HG02759 (cell line): ENCODE measurements around the gene ERMARD.

Experiments used
- ATAC-seq: cut with Tn5 transposase; IDR thresholded peaks from one replicate; pipeline ENCODE4 v1.9.1; 2021; ENCODE audit warnings: mild to moderate bottlenecking, moderate library complexity; ENCODE audit not compliant: unreplicated experiment

ERMARD gene

GRCh38 chr6:169800668-169801395 is 49.4 kb downstream of the ERMARD start:
- ATAC-seq = peak; percentile 39

- no peak for ATAC-seq
Observed at GRCh38 chr6:169801396-169802160, 50.2 kb downstream of the ERMARD start.

GRCh38 chr6:169802790-169803189 is 51.4 kb downstream of the ERMARD start:
- ATAC-seq = no peak

GRCh38 chr6:169803271-169803811 is 51.9 kb downstream of the ERMARD start:
- peak; percentile 56 for ATAC-seq

GRCh38 chr6:169803816-169804340 is 52.5 kb downstream of the ERMARD start:
- ATAC-seq = peak; percentile 16

- no peak for ATAC-seq
Observed at GRCh38 chr6:169804427-169804826, 53.0 kb downstream of the ERMARD start.

GRCh38 chr6:169805242-169805838 is 53.9 kb downstream of the ERMARD start:
- no peak for ATAC-seq

GRCh38 chr6:169806701-169807100 is 55.3 kb downstream of the ERMARD start:
- no peak for ATAC-seq

GRCh38 chr6:169807229-169807628 is 55.8 kb downstream of the ERMARD start:
- ATAC-seq = no peak

- ATAC-seq = no peak
Observed at GRCh38 chr6:169807699-169808607, 56.5 kb downstream of the ERMARD start.

GRCh38 chr6:169808608-169808967 is 57.2 kb downstream of the ERMARD start:
- ATAC-seq = no peak

- ATAC-seq = no peak
Observed at GRCh38 chr6:169809386-169809785, 58.0 kb downstream of the ERMARD start.

GRCh38 chr6:169810066-169810989 is 58.9 kb downstream of the ERMARD start:
- no peak for ATAC-seq

GRCh38 chr6:169811072-169811471 is 59.6 kb downstream of the ERMARD start:
- ATAC-seq = no peak

- no peak for ATAC-seq
Observed at GRCh38 chr6:169811521-169812256, 60.3 kb downstream of the ERMARD start.

- ATAC-seq = no peak
Observed at GRCh38 chr6:169812257-169812644, 60.8 kb downstream of the ERMARD start.

- ATAC-seq = no peak
Observed at GRCh38 chr6:169813969-169814368, 62.5 kb downstream of the ERMARD start.

- ATAC-seq = no peak
Observed at GRCh38 chr6:169816054-169816453, 64.6 kb downstream of the ERMARD start.

GRCh38 chr6:169816975-169817374 is 65.6 kb downstream of the ERMARD start:
- ATAC-seq = no peak
